Common myeloid progenitor, CD34-positive (primary cell): ENCODE data around the gene ACTN1.

Source experiments
- CTCF ChIA-PET: fragments of 350-600 bp; sonication (Branson Sonifier 250); formaldehyde crosslinking; loops from one replicate; lab custom pipeline; 2021; ENCODE audit warnings: antibody characterized with exemption; lab: Charles Lee
- POLR2A ChIA-PET: fragments of 350-600 bp; sonication (Branson Sonifier 250); formaldehyde crosslinking; loops from one replicate; lab custom pipeline; 2021; ENCODE audit warnings: antibody characterized with exemption; lab: Charles Lee
- DNase-seq, 3 donors: peaks; one replicate each; pipeline versions ENCODE4 v3.0.0 to v3.0.0-alpha.2; 2013
- H3K27ac ChIP-seq, 2 experiments: 1 replicate in 1 of 2; 2 replicates in 1 of 2; pipeline ENCODE4 v1.7.0; 2013; ENCODE audit warnings: inconsistent platforms in 2 of 2, low read length in 2 of 2, mild to moderate bottlenecking in 2 of 2, low read depth in 1 of 2, moderate library complexity in 1 of 2; ENCODE audit not compliant: severe bottlenecking in 2 of 2, insufficient read depth in 1 of 2, poor library complexity in 1 of 2
- H3K27me3 ChIP-seq, 5 experiments: replicated peaks in 2 of 5; 1 replicate in 3 of 5; 2 replicates in 2 of 5; pipeline versions ENCODE4 v1.6.1 to v1.7.0; 2013; ENCODE audit warnings: low read length in 4 of 5, mild to moderate bottlenecking in 2 of 5, moderate library complexity in 2 of 5, inconsistent platforms in 1 of 5; ENCODE audit not compliant: insufficient read depth in 5 of 5, control insufficient read depth in 4 of 5
- H3K36me3 ChIP-seq, 4 experiments: 1 replicate in 2 of 4; 2 replicates in 2 of 4; pipeline versions ENCODE4 v1.6.1 to v1.7.0; 2013; ENCODE audit warnings: low read length in 3 of 4, control low read depth in 1 of 4, mild to moderate bottlenecking in 1 of 4; ENCODE audit not compliant: control insufficient read depth in 4 of 4, insufficient read depth in 4 of 4
- H3K4me1 ChIP-seq, 4 experiments: 1 replicate in 3 of 4; 2 replicates in 1 of 4; pipeline versions ENCODE4 v1.6.1 to v1.7.1; 2013; ENCODE audit warnings: low read length in 3 of 4, mild to moderate bottlenecking in 3 of 4, control low read depth in 1 of 4, inconsistent platforms in 1 of 4, moderate library complexity in 1 of 4; ENCODE audit not compliant: control insufficient read depth in 4 of 4, insufficient read depth in 4 of 4; ENCODE audit errors: control extremely low read depth in 1 of 4
- H3K4me3 ChIP-seq, 7 experiments: 1 replicate in 4 of 7; 2 replicates in 3 of 7; pipeline versions ENCODE4 v1.5.1 to v1.7.0; 2013; ENCODE audit warnings: mild to moderate bottlenecking in 7 of 7, low read length in 6 of 7, moderate library complexity in 6 of 7, inconsistent platforms in 2 of 7, low read depth in 2 of 7, control low read depth in 1 of 7; ENCODE audit not compliant: insufficient read depth in 4 of 7, control insufficient read depth in 1 of 7; ENCODE audit errors: extremely low read depth in 1 of 7
- H3K9me3 ChIP-seq, 5 experiments: 1 replicate in 4 of 5; 2 replicates in 1 of 5; pipeline versions ENCODE4 v1.6.1 to v1.7.1; 2013; ENCODE audit warnings: low read length in 4 of 5, mild to moderate bottlenecking in 2 of 5, inconsistent platforms in 1 of 5, low read depth in 1 of 5, moderate library complexity in 1 of 5; ENCODE audit not compliant: control insufficient read depth in 4 of 5, insufficient read depth in 2 of 5; ENCODE audit errors: control extremely low read depth in 1 of 5
- WGBS: methylation state at CpG from one replicate; pipeline ENCODE4 v1.1.5; 2013; ENCODE audit not compliant: insufficient coverage; 5-methylcytosine and 5-hydroxymethylcytosine counted together

Gene ACTN1

GRCh38 chr14:68916358-68916941 lies 62.7 kb downstream of the ACTN1 start:
- Histone ChIP-seq H3K9me3 (peaks cover 0 to 6% (median 0%) of the 10 kb centered on the region in 5 experiments), H3K4me3 (no peak overlapping the region), H3K27ac (no peak overlapping the region), H3K4me1 (peaks cover 0 to 6% (median 2%) of the 10 kb centered on the region in 4 experiments), H3K36me3 (peaks cover 4 to 58% (median 18%) of the 10 kb centered on the region in 4 experiments), H3K27me3 (no peaks in the 10 kb centered on the region)
- WGBS, result 93% methylated on average over 10 of the region's 11 CpGs
- POLR2A ChIA-PET, result no interaction called here
- no peak for DNase-seq
- CTCF ChIA-PET, result interaction anchor here (1.8 kb wide), 1 partner anchor 10 kb away, joined by 4 read pairs; no protein-coding TSS in a partner anchor

GRCh38 chr14:68913516-68913915 lies 65.6 kb downstream of the ACTN1 start:
- POLR2A ChIA-PET, result no interaction called here
- no peak for DNase-seq
- peaks cover 0 to 6% (median 0%) of the 10 kb centered on the region in 5 experiments for H3K9me3 ChIP-seq
- H3K4me3 ChIP-seq, result no peak overlapping the region
- H3K36me3 ChIP-seq, result peaks cover 4 to 58% (median 24%) of the 10 kb centered on the region in 4 experiments
- H3K4me1 ChIP-seq, result no peaks in the 10 kb centered on the region
- H3K27me3 ChIP-seq, result no peaks in the 10 kb centered on the region
- no peak overlapping the region for H3K27ac ChIP-seq
- CTCF ChIA-PET, result interaction anchor here (0.9 to 8.2 kb wide), 13 partner anchors 14 to 194 kb away, joined by 3 to 121 read pairs (median 7); no protein-coding TSS in a partner anchor
- WGBS, result 100% methylated on average over 2 of the region's 3 CpGs

- Histone ChIP-seq H3K36me3 (peaks cover 7 to 59% (median 26%) of the 10 kb centered on the region in 4 experiments), H3K27ac (no peak overlapping the region), H3K9me3 (peaks cover 0 to 6% (median 0%) of the 10 kb centered on the region in 5 experiments), H3K4me3 (no peak overlapping the region), H3K27me3 (no peaks in the 10 kb centered on the region), H3K4me1 (no peaks in the 10 kb centered on the region)
- DNase-seq, result peak; percentile 77 to 89 (median 83)
- POLR2A ChIA-PET, result no interaction called here
- WGBS, result 65% methylated on average over 5 of the region's 12 CpGs
- CTCF ChIA-PET, result interaction anchor here (0.6 to 8.2 kb wide), 37 partner anchors 8 to 1029 kb away, joined by 3 to 121 read pairs (median 4); partner anchors contain the start of gene ACTN1
Measured at GRCh38 chr14:68911594-68912227, 67.4 kb downstream of the ACTN1 start.

GRCh38 chr14:68910540-68910939 lies 68.6 kb downstream of the ACTN1 start:
- no peaks in the 10 kb centered on the region for H3K27me3 ChIP-seq
- H3K27ac ChIP-seq, result no peak overlapping the region
- peaks cover 6 to 54% (median 24%) of the 10 kb centered on the region in 4 experiments for H3K36me3 ChIP-seq
- 72% methylated on average over 3 of the region's 9 CpGs for WGBS
- CTCF ChIA-PET, result interaction anchor here (0.8 to 8.2 kb wide), 28 partner anchors 9 to 331 kb away, joined by 3 to 121 read pairs (median 4); partner anchors contain the start of gene ACTN1
- no peak overlapping the region for H3K4me3 ChIP-seq
- H3K4me1 ChIP-seq, result no peaks in the 10 kb centered on the region
- DNase-seq, result no peak
- POLR2A ChIA-PET, result no interaction called here
- H3K9me3 ChIP-seq, result peaks cover 0 to 4% (median 0%) of the 10 kb centered on the region in 5 experiments

- DNase-seq, result no peak
- peaks cover 3 to 64% (median 32%) of the 10 kb centered on the region in 4 experiments for H3K36me3 ChIP-seq
- no peaks in the 10 kb centered on the region for H3K4me1 ChIP-seq
- ChIA-PET CTCF (interaction anchor here (0.6 to 8.2 kb wide), 8 partner anchors 11 to 199 kb away, joined by 3 to 121 read pairs (median 12); no protein-coding TSS in a partner anchor), POLR2A (no interaction called here)
- 100% methylated on average over 2 of the region's 5 CpGs for WGBS
- no peak overlapping the region for H3K27ac ChIP-seq
- H3K9me3 ChIP-seq, result no peaks in the 10 kb centered on the region
- H3K4me3 ChIP-seq, result no peak overlapping the region
- no peaks in the 10 kb centered on the region for H3K27me3 ChIP-seq
Measured at GRCh38 chr14:68908803-68909202, 70.3 kb downstream of the ACTN1 start.

GRCh38 chr14:68908201-68908600 lies 70.9 kb downstream of the ACTN1 start:
- CTCF ChIA-PET, result interaction anchor here (0.8 to 8.2 kb wide), 6 partner anchors 19 to 199 kb away, joined by 3 to 121 read pairs (median 32); no protein-coding TSS in a partner anchor
- peaks cover 3 to 68% (median 34%) of the 10 kb centered on the region in 4 experiments for H3K36me3 ChIP-seq
- WGBS, result 94% methylated on average over 5 of the region's 8 CpGs
- H3K9me3 ChIP-seq, result no peaks in the 10 kb centered on the region
- DNase-seq, result no peak
- POLR2A ChIA-PET, result no interaction called here
- no peak overlapping the region for H3K4me3 ChIP-seq
- H3K27me3 ChIP-seq, result no peaks in the 10 kb centered on the region
- H3K27ac ChIP-seq, result no peak overlapping the region
- H3K4me1 ChIP-seq, result no peaks in the 10 kb centered on the region
